Measurements from ENCODE around the gene TOLLIP.
"Not testable (repeated sequence)": the region's sequence is repeated elsewhere in the genome, so short reads cannot be mapped to it uniquely, and the experiment has no call there.

The TOLLIP gene

GRCh38 chr11:1260023-1260501 is 49.4 kb downstream of the TOLLIP start:
- no peak for DNase-seq

GRCh38 chr11:1259561-1259960 is 49.9 kb downstream of the TOLLIP start:
- no peak for DNase-seq

- DNase-seq: peak; percentile 25
Observed at GRCh38 chr11:1259076-1259461, 50.4 kb downstream of the TOLLIP start.

GRCh38 chr11:1258401-1259075 is 50.9 kb downstream of the TOLLIP start:
- DNase-seq: no peak

GRCh38 chr11:1257916-1258315 is 51.5 kb downstream of the TOLLIP start:
- DNase-seq: no peak

- DNase-seq: no peak
Observed at GRCh38 chr11:1257366-1257765, 52.1 kb downstream of the TOLLIP start.

GRCh38 chr11:1256257-1257045 is 53.0 kb downstream of the TOLLIP start:
- DNase-seq: no peak

- DNase-seq: no peak
Observed at GRCh38 chr11:1255151-1255550, 54.3 kb downstream of the TOLLIP start.

GRCh38 chr11:1254733-1255132 is 54.7 kb downstream of the TOLLIP start:
- no peak for DNase-seq

GRCh38 chr11:1254086-1254648 is 55.3 kb downstream of the TOLLIP start:
- DNase-seq: no peak

- DNase-seq: no peak
Observed at GRCh38 chr11:1253103-1253485, 56.3 kb downstream of the TOLLIP start.

- DNase-seq: no peak
Observed at GRCh38 chr11:1252371-1253102, 56.9 kb downstream of the TOLLIP start.

GRCh38 chr11:1251236-1251770 is 58.1 kb downstream of the TOLLIP start:
- no peak for DNase-seq

- not testable (repeated sequence) for DNase-seq
Observed at GRCh38 chr11:1250411-1250810, 59.0 kb downstream of the TOLLIP start.

GRCh38 chr11:1248951-1249350 is 60.5 kb downstream of the TOLLIP start:
- DNase-seq: not testable (repeated sequence)

- DNase-seq: not testable (repeated sequence)
Observed at GRCh38 chr11:1247026-1247425, 62.4 kb downstream of the TOLLIP start.

GRCh38 chr11:1246301-1246700 is 63.1 kb downstream of the TOLLIP start:
- not testable (repeated sequence) for DNase-seq

- DNase-seq: not testable (repeated sequence)
Observed at GRCh38 chr11:1245717-1246116, 63.7 kb downstream of the TOLLIP start.

GRCh38 chr11:1244557-1244956 is 64.9 kb downstream of the TOLLIP start:
- DNase-seq: not testable (repeated sequence)

GRCh38 chr11:1243521-1243920 is 65.9 kb downstream of the TOLLIP start:
- not testable (repeated sequence) for DNase-seq

GRCh38 chr11:1242751-1243150 is 66.7 kb downstream of the TOLLIP start:
- not testable (repeated sequence) for DNase-seq

GRCh38 chr11:1242289-1242688 is 67.1 kb downstream of the TOLLIP start:
- DNase-seq: no peak

GRCh38 chr11:1241706-1242105 is 67.7 kb downstream of the TOLLIP start:
- DNase-seq: no peak
